ENCODE data around the gene GABRR1. TPM values are rescaled to one million over a fixed set of nuclear protein-coding genes. Genes with fewer than 3 reads are reported as not detected.

Gene GABRR1
- total and polyA plus RNA-seq, 2 of the 13 experiments (the other 11 are each of a cell fraction or from before 2014, with no cell fraction given): not detected

DNA sequence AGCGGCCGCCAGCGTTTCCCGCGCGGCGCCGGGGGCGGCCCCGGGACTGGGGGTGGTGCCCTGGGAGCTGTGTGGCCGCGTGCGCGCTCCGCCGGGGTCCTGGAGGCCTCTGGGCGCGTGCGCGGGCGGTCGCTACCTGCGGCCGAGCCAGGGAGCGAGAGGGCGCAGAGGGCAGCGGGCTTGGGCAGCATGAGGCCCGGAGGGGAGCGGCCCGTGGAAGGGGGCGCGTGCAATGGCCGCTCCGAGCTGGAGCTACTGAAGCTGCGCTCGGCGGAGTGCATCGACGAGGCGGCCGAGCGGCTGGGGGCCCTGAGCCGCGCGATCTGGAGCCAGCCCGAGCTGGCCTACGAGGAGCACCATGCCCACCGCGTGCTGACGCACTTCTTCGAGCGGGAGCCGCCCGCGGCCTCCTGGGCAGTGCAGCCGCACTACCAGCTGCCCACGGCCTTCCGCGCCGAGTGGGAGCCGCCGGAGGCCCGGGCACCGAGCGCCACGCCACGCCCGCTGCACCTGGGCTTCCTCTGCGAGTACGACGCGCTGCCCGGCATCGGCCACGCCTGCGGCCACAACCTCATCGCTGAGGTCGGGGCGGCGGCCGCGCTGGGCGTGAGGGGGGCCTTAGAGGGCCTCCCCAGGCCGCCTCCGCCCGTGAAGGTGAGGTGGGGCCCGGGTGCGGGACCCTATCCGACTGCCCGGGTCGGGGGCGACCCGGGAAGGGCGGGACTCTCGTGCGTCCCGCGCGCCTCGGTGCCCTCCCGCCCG, 71.0 kb downstream of the GABRR1 start, which contains the start of gene PM20D2 (continued):
- TF ChIP-seq SP4 (CRISPR knock-in tag; IDR thresholded peaks at IDR 0.05) (peak; percentile 49), ZNF644 (CRISPR knock-in tag; IDR thresholded peaks at IDR 0.05; ENCODE audit: low read depth) (no peak), SOX6 (IDR thresholded peaks at IDR 0.05) (no peak), SOX6 (CRISPR knock-in tag; IDR thresholded peaks at IDR 0.05) (no peak; the same call in 1 of the 2 replicates), SRSF1 (optimal IDR thresholded peaks at IDR 0.05; ENCODE audit: low read depth, low read length) (peak; percentile 11), ZNF382 (CRISPR knock-in tag; IDR thresholded peaks at IDR 0.05; ENCODE audit: borderline replicate concordance) (no peak), FOXO1 (CRISPR knock-in tag; IDR thresholded peaks at IDR 0.05) (peak; percentile 44), ETS1 (CRISPR knock-in tag; IDR thresholded peaks at IDR 0.05) (no peak), ZNF414 (CRISPR knock-in tag; IDR thresholded peaks at IDR 0.05) (no peak), ZNF629 (CRISPR knock-in tag; conservative IDR thresholded peaks at IDR 0.05) (peak; percentile 24; the same call in 1 of the 2 replicates), ZKSCAN5 (CRISPR knock-in tag; IDR thresholded peaks at IDR 0.05) (no peak), ZNF773 (CRISPR knock-in tag; IDR thresholded peaks at IDR 0.05; ENCODE audit: borderline replicate concordance) (peak; percentile 92; the same call in 1 of the 2 replicates), ZNF543 (CRISPR knock-in tag; IDR thresholded peaks at IDR 0.05) (peak; percentile 80; the same call in 1 of the 2 replicates), ZNF75D (CRISPR knock-in tag; IDR thresholded peaks at IDR 0.05; ENCODE audit: borderline replicate concordance) (no peak), ZSCAN30 (CRISPR knock-in tag; IDR thresholded peaks at IDR 0.05) (0 out of 2 replicates have a peak, but pooled peaks have one; percentile 40), ZNF781 (CRISPR knock-in tag; IDR thresholded peaks at IDR 0.05; ENCODE audit: borderline replicate concordance, not compliant biosample characterization) (no peak)
- TF ChIP-seq, protein P1, sequence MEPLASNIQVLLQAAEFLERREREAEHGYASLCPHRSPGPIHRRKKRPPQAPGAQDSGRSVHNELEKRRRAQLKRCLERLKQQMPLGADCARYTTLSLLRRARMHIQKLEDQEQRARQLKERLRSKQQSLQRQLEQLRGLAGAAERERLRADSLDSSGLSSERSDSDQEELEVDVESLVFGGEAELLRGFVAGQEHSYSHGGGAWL (CRISPR knock-in tag; IDR thresholded peaks at IDR 0.05): peak; percentile 92
- TF ChIP-seq, protein P2, sequence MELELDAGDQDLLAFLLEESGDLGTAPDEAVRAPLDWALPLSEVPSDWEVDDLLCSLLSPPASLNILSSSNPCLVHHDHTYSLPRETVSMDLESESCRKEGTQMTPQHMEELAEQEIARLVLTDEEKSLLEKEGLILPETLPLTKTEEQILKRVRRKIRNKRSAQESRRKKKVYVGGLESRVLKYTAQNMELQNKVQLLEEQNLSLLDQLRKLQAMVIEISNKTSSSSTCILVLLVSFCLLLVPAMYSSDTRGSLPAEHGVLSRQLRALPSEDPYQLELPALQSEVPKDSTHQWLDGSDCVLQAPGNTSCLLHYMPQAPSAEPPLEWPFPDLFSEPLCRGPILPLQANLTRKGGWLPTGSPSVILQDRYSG (CRISPR knock-in tag; IDR thresholded peaks at IDR 0.05): peak; percentile 87
